HCT116 (cell line): ENCODE results near the gene CD1B. TPM values are rescaled to one million over a fixed set of nuclear protein-coding genes. Genes with fewer than 3 reads are reported as not detected.

ENCODE experiments used
- ATAC-seq: fragments of 200-7000 bp; cut with Tn5 transposase; 2 replicates; pipeline ENCODE4 v1.9.1; 2020; ENCODE audit warnings: mild to moderate bottlenecking, moderate library complexity
- BruUV-seq: library from RNA; stranded (reverse); fragments of 400-500 nt; replicated peaks from 2 replicates; lab custom pipeline; 2021; lab: Mats Ljungman, UMichigan
- CTCF ChIA-PET: fragments of 300-600 bp; sonication (Branson Sonifier 250); formaldehyde crosslinking; loops from one replicate; lab custom pipeline; 2021; ENCODE audit warnings: antibody characterized with exemption; lab: Charles Lee
- POLR2A ChIA-PET: fragments of 300-600, 350-600 bp; sonication (Branson Sonifier 250); formaldehyde crosslinking; loops from one replicate; lab custom pipeline; 2021; ENCODE audit warnings: antibody characterized with exemption; lab: Charles Lee
- RAD21 ChIA-PET, 2 experiments: fragments of 300-600 bp; sonication (Branson Sonifier 250); formaldehyde crosslinking; loops; one replicate each; lab custom pipeline; 2023; ENCODE audit warnings: low total read pairs in 2 of 2; ENCODE audit not compliant: uncharacterized antibody in 2 of 2, unreplicated experiment in 2 of 2, low non-redundant PET in 1 of 2; lab: Charles Lee
- DNase-seq: peaks from one replicate; pipeline ENCODE4 v3.0.0-alpha.2; 2010; ENCODE audit warnings: low read depth, low spot score
- H2AFZ ChIP-seq: fragments of 200-600 bp; shearing (Covaris generic), sonication (generic); 2 replicates; pipeline ENCODE4 v1.6.1; 2017; ENCODE audit warnings: low read depth, mixed run types, mixed read lengths, antibody characterized with exemption, low read length; ENCODE audit not compliant: poor library complexity, severe bottlenecking
- H3K27ac ChIP-seq: 2 replicates; pipeline ENCODE4 v1.5.1; 2012; ENCODE audit warnings: low read depth, low read length
- H3K27me3 ChIP-seq: fragments of 200-600 bp; sonication (generic); 2 replicates; pipeline ENCODE4 v1.6.1; 2016; ENCODE audit warnings: mixed run types, low read length, mixed read lengths; ENCODE audit not compliant: insufficient read depth
- H3K36me3 ChIP-seq, 2 experiments: fragments of 200-500 bp in 1 of 2; fragments of 200-600 bp in 1 of 2; sonication (Bioruptor generic) in 1 of 2; sonication (generic) in 1 of 2; 2 replicates each; pipeline versions ENCODE4 v1.5.1 to v1.6.1; 2014 to 2016; ENCODE audit warnings: low read length in 2 of 2, inconsistent platforms in 1 of 2, mixed read lengths in 1 of 2, mixed run types in 1 of 2; ENCODE audit not compliant: insufficient read depth in 2 of 2, control insufficient read depth in 1 of 2
- H3K4me1 ChIP-seq, 2 experiments: fragments of 200-600 bp in 1 of 2; sonication (generic) in 1 of 2; 2 replicates each; pipeline versions ENCODE4 v1.5.1 to v1.6.1; 2012 to 2017; ENCODE audit warnings: low read length in 2 of 2, inconsistent platforms in 1 of 2, mild to moderate bottlenecking in 1 of 2, mixed read lengths in 1 of 2, mixed run types in 1 of 2, moderate library complexity in 1 of 2; ENCODE audit not compliant: insufficient read depth in 2 of 2, control insufficient read depth in 1 of 2
- H3K4me2 ChIP-seq: fragments of 200-600 bp; sonication (generic); 2 replicates; pipeline ENCODE4 v1.6.1; 2017; ENCODE audit warnings: mixed run types, low read length, mixed read lengths
- H3K4me3 ChIP-seq, 2 experiments: fragments of 200-600 bp in 1 of 2; sonication (generic) in 1 of 2; replicated peaks in 1 of 2; 2 replicates each; pipeline ENCODE4 v1.5.1; 2011 to 2016; ENCODE audit warnings: low read length in 2 of 2, control low read depth in 1 of 2, low read depth in 1 of 2, mild to moderate bottlenecking in 1 of 2, mixed read lengths in 1 of 2, mixed run types in 1 of 2
- H3K79me2 ChIP-seq: fragments of 200-600 bp; sonication (generic); 2 replicates; pipeline ENCODE4 v1.6.1; 2017; ENCODE audit warnings: mild to moderate bottlenecking, mixed run types, low read length, moderate library complexity, mixed read lengths; ENCODE audit not compliant: insufficient read depth
- H3K9ac ChIP-seq: fragments of 200-600 bp; sonication (generic); 2 replicates; pipeline ENCODE4 v1.6.1; 2016; ENCODE audit warnings: low read length, mixed read lengths
- H3K9me2 ChIP-seq: fragments of 200-600 bp; sonication (generic), shearing (Covaris generic); 2 replicates; pipeline ENCODE4 v1.6.1; 2017; ENCODE audit warnings: mixed run types, mild to moderate bottlenecking, moderate library complexity; ENCODE audit not compliant: insufficient read depth
- H3K9me3 ChIP-seq, 2 experiments: fragments of 200-500 bp in 1 of 2; fragments of 200-600 bp in 1 of 2; sonication (Bioruptor generic) in 1 of 2; sonication (generic) in 1 of 2; 2 replicates each; pipeline ENCODE4 v1.6.1; 2014 to 2017; ENCODE audit warnings: low read length in 2 of 2, mixed read lengths in 2 of 2, inconsistent platforms in 1 of 2, low read depth in 1 of 2, mild to moderate bottlenecking in 1 of 2, mixed run types in 1 of 2, moderate library complexity in 1 of 2; ENCODE audit not compliant: control insufficient read depth in 1 of 2, insufficient read depth in 1 of 2
- H4K20me1 ChIP-seq: fragments of 200-600 bp; sonication (generic), shearing (Covaris generic); 2 replicates; pipeline ENCODE4 v1.6.1; 2017; ENCODE audit warnings: mixed run types, mild to moderate bottlenecking, moderate library complexity; ENCODE audit not compliant: insufficient read depth
- ATF3 ChIP-seq: IDR thresholded peaks from 2 replicates; pipeline ENCODE4 v1.6.1; 2012
- CTCF ChIP-seq, 3 experiments: fragments of 200-600 bp in 1 of 3; sonication (generic) in 1 of 3; IDR thresholded peaks in 2 of 3; conservative IDR thresholded peaks in 1 of 3; 2 replicates each; pipeline ENCODE4 v1.5.1; 2012 to 2017; ENCODE audit warnings: low read depth in 2 of 3, low read length in 2 of 3, antibody characterized with exemption in 1 of 3, borderline replicate concordance in 1 of 3, control low read depth in 1 of 3, mild to moderate bottlenecking in 1 of 3, mixed read lengths in 1 of 3, mixed run types in 1 of 3, moderate library complexity in 1 of 3; ENCODE audit not compliant: insufficient read depth in 1 of 3
- EZH2 ChIP-seq: fragments of 200-600 bp; sonication (generic); IDR thresholded peaks from 2 replicates; pipeline ENCODE4 v1.6.1; 2017; ENCODE audit warnings: antibody characterized with exemption, mixed run types
- EZH2phosphoT487 ChIP-seq: fragments of 200-600 bp; IDR thresholded peaks from 2 replicates; pipeline ENCODE4 v1.6.1; 2018; ENCODE audit warnings: antibody characterized with exemption, borderline replicate concordance
- POLR2A ChIP-seq: IDR thresholded peaks from 2 replicates; pipeline ENCODE4 v1.7.0; 2011; ENCODE audit warnings: borderline replicate concordance; ENCODE audit not compliant: insufficient read depth, insufficient read length; ENCODE audit errors: extremely low read depth
- RAD21 ChIP-seq: IDR thresholded peaks from 2 replicates; pipeline ENCODE4 v1.6.1; 2012; ENCODE audit warnings: low read depth, mild to moderate bottlenecking
- SP1 ChIP-seq: IDR thresholded peaks from 2 replicates; pipeline ENCODE4 v1.6.1; 2012; ENCODE audit warnings: low read depth
- SRF ChIP-seq: IDR thresholded peaks from 2 replicates; pipeline ENCODE4 v1.6.1; 2012; ENCODE audit warnings: low read depth
- YY1 ChIP-seq: IDR thresholded peaks from 2 replicates; pipeline ENCODE4 v1.6.1; 2011; ENCODE audit warnings: low read length, low read depth, moderate library complexity, mild to moderate bottlenecking; ENCODE audit not compliant: insufficient replicate concordance; ENCODE audit errors: extremely low read depth
- ZBTB33 ChIP-seq: IDR thresholded peaks from 2 replicates; pipeline ENCODE4 v1.6.1; 2011; ENCODE audit warnings: mild to moderate bottlenecking, low read length, moderate library complexity; ENCODE audit not compliant: insufficient replicate concordance; ENCODE audit errors: extremely low read depth
- ZFX ChIP-seq: fragments of 450-650 bp; IDR thresholded peaks from 2 replicates; pipeline ENCODE4 v1.6.1; 2017
- intact Hi-C: fragments of 100-400 bp; cut with micrococcal nuclease; formaldehyde crosslinking; loops from 2 replicates; pipeline ENCODE4 v1.10.0; 2022
- total RNA-seq: library from RNA; stranded (reverse); gene quantifications from one replicate; pipeline ENCODE4 v1.2.1, GENCODE V29; 2021; ENCODE audit not compliant: unreplicated experiment

Gene CD1B
- total RNA-seq, 1 experiment from 2014 or later = not detected

GRCh38 chr1:158366783-158367182 lies 35.5 kb upstream of the CD1B start (continued):
- TF ChIP-seq YY1 (no peak), ZBTB33 (no peak), POLR2A (no peak), EZH2 (no peak), EZH2phosphoT487 (no peak), RAD21 (no peak), ATF3 (no peak), SP1 (no peak), ZFX (no peak)

GRCh38 chr1:158362941-158363340 lies 31.6 kb upstream of the CD1B start:
- Histone ChIP-seq H2AFZ (no peak overlapping the region), H3K4me3 (no peak overlapping the region), H3K27me3 (no peaks in the 10 kb centered on the region)
- no peak for DNase-seq
- TF ChIP-seq CTCF (IDR thresholded peaks at IDR 0.05 in 2 of 3, conservative IDR thresholded peaks at IDR 0.05 in 1 of 3; ENCODE audit: borderline replicate concordance in 1 of 3, insufficient read depth in 1 of 3, low read depth in 2 of 3, low read length in 2 of 3) = no peak
- no peak for TF ChIP-seq SRF
- TF ChIP-seq, all 23 proteins: peak for 0
- ATAC-seq = no peak
- H3K9me3 ChIP-seq = no peaks in the 10 kb centered on the region
- no peaks in the 10 kb centered on the region for H3K9me2 ChIP-seq
- ChIA-PET CTCF (no interaction called here), RAD21 (no interaction called here), POLR2A (no interaction called here)
- BruUV-seq = no TSS peak
- no peaks in the 10 kb centered on the region for H3K36me3 ChIP-seq
- H3K79me2 ChIP-seq = no peaks in the 10 kb centered on the region
- no peak overlapping the region for H3K4me2 ChIP-seq
- no peak overlapping the region for H3K27ac ChIP-seq
- H4K20me1 ChIP-seq = no peaks in the 10 kb centered on the region
- intact Hi-C loops = no loop called here
- H3K9ac ChIP-seq = no peak overlapping the region
- no peaks in the 10 kb centered on the region for H3K4me1 ChIP-seq
